H1 (cell line): ENCODE measurements around the gene NEK2. TPM values are rescaled to one million over a fixed set of nuclear protein-coding genes. Genes with fewer than 3 reads are reported as not detected.

Experiments
- BCL11A ChIP-seq, 2 experiments: IDR thresholded peaks; one replicate each; pipeline ENCODE4 v1.6.1; 2011; ENCODE audit warnings: low read depth in 2 of 2, low read length in 2 of 2, mild to moderate bottlenecking in 2 of 2
- CBX8 ChIP-seq: fragments of 300-800, 300-1000 bp; sonication (generic); IDR thresholded peaks from 2 replicates; pipeline ENCODE4 v1.7.1; 2016; ENCODE audit warnings: low read depth, low read length, borderline replicate concordance
- CEBPB ChIP-seq: IDR thresholded peaks from 2 replicates; pipeline ENCODE4 v1.6.1; 2012; ENCODE audit warnings: low read depth, low read length
- CHD2 ChIP-seq: IDR thresholded peaks from 2 replicates; pipeline ENCODE4 v1.6.1; 2012; ENCODE audit warnings: low read length, improper control_type of control experiment
- MAX ChIP-seq: IDR thresholded peaks from 2 replicates; pipeline ENCODE4 v1.6.1; 2012; ENCODE audit warnings: inconsistent platforms
- PHF8 ChIP-seq: fragments of 200-600 bp; sonication (generic); conservative IDR thresholded peaks from 2 replicates; pipeline ENCODE4 v1.7.1; 2012; ENCODE audit warnings: low read depth, mild to moderate bottlenecking, inconsistent platforms, low read length, moderate library complexity
- POLR2A ChIP-seq, 2 experiments: IDR thresholded peaks; 1 replicate in 1 of 2; 2 replicates in 1 of 2; pipeline ENCODE4 v1.6.1; 2011; ENCODE audit warnings: low read depth in 2 of 2, low read length in 2 of 2, mild to moderate bottlenecking in 2 of 2; ENCODE audit errors: control extremely low read depth in 1 of 2
- POLR2AphosphoS5 ChIP-seq: IDR thresholded peaks from 2 replicates; pipeline ENCODE4 v1.6.1; 2011; ENCODE audit warnings: low read depth, low read length
- SIRT6 ChIP-seq: IDR thresholded peaks from one replicate; pipeline ENCODE4 v1.7.1; 2012; ENCODE audit warnings: low read length, inconsistent platforms
- ZNF274 ChIP-seq: IDR thresholded peaks from 2 replicates; pipeline ENCODE4 v1.7.0; 2012; ENCODE audit warnings: low read length, borderline replicate concordance; ENCODE audit errors: extremely low read depth
- polyA plus RNA-seq, 7 experiments: library from polyadenylated mRNA; depleted of rRNA in 3 of 7; stranded (reverse) in 5 of 7; unstranded in 2 of 7; fragments of >200 nt in 5 of 7; fragments of 200-250 nt in 2 of 7; gene quantifications; 1 replicate in 5 of 7; 2 replicates in 1 of 7; 4 replicates in 1 of 7; pipeline versions ENCODE4 v1.2.1 to v1.2.3, GENCODE V29; 2011 to 2013; ENCODE audit warnings: missing spikeins in 2 of 7, mixed read lengths in 2 of 7
- total RNA-seq: library from RNA; stranded (reverse); fragmentation: NEBNext Ultra II Directional; extraction: Animal tissue kit (Norgen Biotek cat#: 25700); gene quantifications from 2 replicates; pipeline ENCODE4 v1.2.1, GENCODE V29; 2021

The NEK2 gene
- total and polyA plus RNA-seq, 2 of the 8 experiments (the other 6 are each of a cell fraction or from before 2014, with no cell fraction given), result 8.4 to 22.9 TPM

- TF ChIP-seq POLR2AphosphoS5 (no peak), CBX8 (no peak), CHD2 (no peak), SIRT6 (no peak), MAX (no peak), CEBPB (no peak), PHF8 (no peak), ZNF274 (no peak), POLR2A (IDR thresholded peaks at IDR 0.05; ENCODE audit: control extremely low read depth in 1 of 2, low read depth in 2 of 2, low read length in 2 of 2) (no peak), BCL11A (IDR thresholded peaks at IDR 0.05; ENCODE audit: low read depth in 2 of 2, low read length in 2 of 2) (no peak)
Measured at GRCh38 chr1:211648336-211648735, 27.1 kb downstream of the NEK2 start (continued).
